Smooth muscle cell (in vitro differentiated cells): ENCODE results near the gene CBLN3. TPM values are rescaled to one million over a fixed set of nuclear protein-coding genes. Genes with fewer than 3 reads are reported as not detected.

Experiments used
- DNase-seq: peaks from one replicate; lab custom pipeline; 2025; ENCODE audit not compliant: unreplicated experiment; lab: John Stamatoyannopoulos, UW
- H2AFZ ChIP-seq: fragments of 200-600 bp; sonication (generic); 2 replicates; pipeline ENCODE4 v1.6.0; 2016; ENCODE audit warnings: antibody characterized with exemption, low read depth, mild to moderate bottlenecking
- H3F3A ChIP-seq: fragments of 200-600 bp; sonication (generic); 2 replicates; pipeline ENCODE4 v1.6.0; 2017; ENCODE audit warnings: antibody characterized with exemption, low read depth
- H3K27ac ChIP-seq: fragments of 200-600 bp; sonication (generic); 2 replicates; pipeline ENCODE4 v1.5.1; 2016; ENCODE audit warnings: low read depth, mild to moderate bottlenecking
- H3K27me3 ChIP-seq: fragments of 200-600 bp; sonication (generic); 2 replicates; pipeline ENCODE4 v1.6.1; 2016; ENCODE audit warnings: low read depth, mild to moderate bottlenecking
- H3K36me3 ChIP-seq: fragments of 200-600 bp; sonication (generic); 2 replicates; pipeline ENCODE4 v1.5.1; 2016; ENCODE audit warnings: low read depth
- H3K4me1 ChIP-seq: fragments of 200-600 bp; sonication (generic); 2 replicates; pipeline ENCODE4 v1.5.1; 2016; ENCODE audit warnings: low read depth
- H3K4me2 ChIP-seq: fragments of 200-600 bp; sonication (generic); 2 replicates; pipeline ENCODE4 v1.6.0; 2016; ENCODE audit warnings: mild to moderate bottlenecking
- H3K4me3 ChIP-seq: fragments of 200-600 bp; sonication (generic); 2 replicates; pipeline ENCODE4 v1.5.1; 2016; ENCODE audit warnings: mild to moderate bottlenecking
- H3K79me2 ChIP-seq: fragments of 200-600 bp; sonication (generic); 2 replicates; pipeline ENCODE4 v1.6.0; 2016; ENCODE audit warnings: low read depth, mild to moderate bottlenecking
- H3K9ac ChIP-seq: fragments of 200-600 bp; sonication (generic); 2 replicates; pipeline ENCODE4 v1.6.0; 2016; ENCODE audit warnings: low read depth
- H3K9me3 ChIP-seq: fragments of 200-600 bp; sonication (generic); replicated peaks from 2 replicates; pipeline ENCODE4 v1.5.1; 2016; ENCODE audit warnings: low read depth
- H4K20me1 ChIP-seq: fragments of 200-600 bp; sonication (generic); 2 replicates; pipeline ENCODE4 v1.6.0; 2016; ENCODE audit warnings: low read depth
- CTCF ChIP-seq: fragments of 200-600 bp; sonication (generic); IDR thresholded peaks from 2 replicates; pipeline ENCODE4 v1.5.1; 2017; ENCODE audit warnings: borderline replicate concordance, mild to moderate bottlenecking, antibody characterized with exemption; ENCODE audit not compliant: insufficient read depth, poor library complexity, severe bottlenecking
- WGBS: methylation state at CpG from one replicate; pipeline ENCODE4 v1.1.7; 2016; ENCODE audit warnings: low lambda C conversion rate; 5-methylcytosine and 5-hydroxymethylcytosine counted together
- polyA plus RNA-seq: library from polyadenylated mRNA; unstranded; fragments of >200 nt; fragmentation: Nextera tagmentation; extraction: Ambion mirVana; gene quantifications from 2 replicates; pipeline ENCODE4 v1.2.1, GENCODE V29; 2016
- total RNA-seq: library from RNA; depleted of rRNA; stranded (reverse); fragments of >200 nt; gene quantifications from 2 replicates; pipeline ENCODE4 v1.2.3, GENCODE V29; 2014

The CBLN3 gene
- total and polyA plus RNA-seq, 2 experiments from 2014 or later = 1.1 to 1.6 TPM

- Histone ChIP-seq H3K9me3 (no peaks in the 10 kb centered on the region), H3K4me1 (no peaks in the 10 kb centered on the region), H2AFZ (no peak overlapping the region), H3K27me3 (no peaks in the 10 kb centered on the region), H3K79me2 (no peaks in the 10 kb centered on the region), H3K4me2 (no peak overlapping the region), H4K20me1 (no peaks in the 10 kb centered on the region), H3K4me3 (no peak overlapping the region), H3K27ac (no peak overlapping the region), H3F3A (no peaks in the 10 kb centered on the region), H3K36me3 (no peaks in the 10 kb centered on the region), H3K9ac (no peak overlapping the region)
- no peak for DNase-seq
- 88% methylated on average over 8 of the region's 8 CpGs for WGBS
- TF ChIP-seq CTCF = no peak
Measured at GRCh38 chr14:24381363-24382063, 48.0 kb downstream of the CBLN3 start.

GRCh38 chr14:24379907-24380730 is 49.3 kb downstream of the CBLN3 start:
- Histone ChIP-seq H3K27me3 (no peaks in the 10 kb centered on the region), H2AFZ (no peak overlapping the region), H4K20me1 (peaks cover under 1% of the 10 kb centered on the region), H3K36me3 (no peaks in the 10 kb centered on the region), H3K9ac (no peak overlapping the region), H3K4me3 (no peak overlapping the region), H3K4me2 (no peak overlapping the region), H3K79me2 (no peaks in the 10 kb centered on the region), H3K27ac (no peak overlapping the region), H3F3A (no peaks in the 10 kb centered on the region), H3K9me3 (no peaks in the 10 kb centered on the region), H3K4me1 (no peaks in the 10 kb centered on the region)
- WGBS = 85% methylated on average over 14 of the region's 15 CpGs
- no peak for DNase-seq
- TF ChIP-seq CTCF = no peak

- no peak for TF ChIP-seq CTCF
- 87% methylated on average over 7 of the region's 7 CpGs for WGBS
- peaks cover 9% of the 10 kb centered on the region for H4K20me1 ChIP-seq
- DNase-seq = no peak
- H3K4me1 ChIP-seq = no peaks in the 10 kb centered on the region
- H3K4me3 ChIP-seq = no peak overlapping the region
- no peaks in the 10 kb centered on the region for H3K27me3 ChIP-seq
- no peaks in the 10 kb centered on the region for H3K36me3 ChIP-seq
- no peak overlapping the region for H3K4me2 ChIP-seq
- H2AFZ ChIP-seq = no peak overlapping the region
- H3K9me3 ChIP-seq = no peaks in the 10 kb centered on the region
- no peaks in the 10 kb centered on the region for H3K79me2 ChIP-seq
- H3F3A ChIP-seq = no peaks in the 10 kb centered on the region
- no peak overlapping the region for H3K9ac ChIP-seq
- no peak overlapping the region for H3K27ac ChIP-seq
Measured at GRCh38 chr14:24378981-24379906, 50.2 kb downstream of the CBLN3 start.
